Head of caudate nucleus (tissue), 42 donors: Measurements from ENCODE around the gene HIF1AN.

Experiments used
- DNase-seq, 42 donors: peaks; one replicate each; pipeline versions ENCODE4 v3.0.0 to v3.0.0-alpha.2; 2020 to 2021; ENCODE audit warnings: mixed read lengths in 7 of 42
- intact Hi-C: fragments of 100-400 bp; cut with DNase I; formaldehyde crosslinking; loops from one replicate; pipeline ENCODE4 v1.15.0; 2022

HIF1AN gene

GRCh38 chr10:100519311-100520051 is 16.3 kb upstream of the HIF1AN start, which contains the start of gene SEC31B:
SEC31B (minus strand) TSS chr10:100519861; CDS start chr10:100516952, 2,909 bp downstream.
- intact Hi-C loops: no loop called here
- DNase-seq: peak; percentile 20 to 82 (median 56)

GRCh38 chr10:100520811-100521210 is 14.9 kb upstream of the HIF1AN start:
- peak in 4 of 42 donors; percentile 6 to 45 (median 30) for DNase-seq
- intact Hi-C loops: no loop called here

- no peak for DNase-seq
- intact Hi-C loops: no loop called here
Observed at GRCh38 chr10:100522107-100522801, 13.5 kb upstream of the HIF1AN start.

- no peak for DNase-seq
- intact Hi-C loops: no loop called here
Observed at GRCh38 chr10:100522945-100523344, 12.8 kb upstream of the HIF1AN start.

- DNase-seq: no peak
- intact Hi-C loops: no loop called here
Observed at GRCh38 chr10:100524206-100524605, 11.5 kb upstream of the HIF1AN start.

GRCh38 chr10:100524638-100525037 is 11.1 kb upstream of the HIF1AN start:
- DNase-seq: no peak
- intact Hi-C loops: no loop called here

GRCh38 chr10:100528123-100528886 is 7.4 kb upstream of the HIF1AN start:
- DNase-seq: no peak
- intact Hi-C loops: no loop called here

- intact Hi-C loops: no loop called here
Observed at GRCh38 chr10:100528921-100529474, 6.7 kb upstream of the HIF1AN start.

GRCh38 chr10:100529475-100530298 is 6.1 kb upstream of the HIF1AN start, which contains the start of gene NDUFB8:
NDUFB8 (minus strand) TSS chr10:100529871; CDS start chr10:100529851, 20 bp downstream.
- intact Hi-C loops: loop anchor here (10.0 kb wide), 1 partner anchor 245 kb away; the partner anchor contains the start of gene BLOC1S2
- DNase-seq: peak; percentile 77 to 96 (median 92)

More at GRCh38 chr10:100528921-100529474, 6.7 kb upstream of the HIF1AN start:
- peak in 3 of 42 donors; percentile 23 to 40 (median 33) for DNase-seq

GRCh38 chr10:100531761-100532160 is 4.0 kb upstream of the HIF1AN start:
- intact Hi-C loops: loop anchor here (10.0 kb wide), 1 partner anchor 247 kb away; the partner anchor contains the start of gene BLOC1S2
- DNase-seq: no peak

- DNase-seq: no peak
- intact Hi-C loops: loop anchor here (10.0 kb wide), 1 partner anchor 250 kb away; the partner anchor contains the start of gene BLOC1S2
Observed at GRCh38 chr10:100534726-100535125, 1.0 kb upstream of the HIF1AN start.

- intact Hi-C loops: loop anchor here (10.0 kb wide), 1 partner anchor 251 kb away; the partner anchor contains the start of gene BLOC1S2
- no peak for DNase-seq
Observed at GRCh38 chr10:100535338-100535714, 417 bp upstream of the HIF1AN start.

- intact Hi-C loops: loop anchor here (10.0 kb wide), 1 partner anchor 253 kb away; the partner anchor contains the start of gene BLOC1S2
- DNase-seq: no peak
Observed at GRCh38 chr10:100537475-100537874, 1.7 kb downstream of the HIF1AN start.

- no peak for DNase-seq
- intact Hi-C loops: no loop called here
Observed at GRCh38 chr10:100544950-100545349, 9.2 kb downstream of the HIF1AN start.

GRCh38 chr10:100551196-100551595 is 15.5 kb downstream of the HIF1AN start:
- intact Hi-C loops: no loop called here
- no peak for DNase-seq

GRCh38 chr10:100551738-100552137 is 16.0 kb downstream of the HIF1AN start:
- intact Hi-C loops: no loop called here
- no peak for DNase-seq

GRCh38 chr10:100553929-100554328 is 18.2 kb downstream of the HIF1AN start:
- intact Hi-C loops: no loop called here
- DNase-seq: no peak

GRCh38 chr10:100554902-100555301 is 19.2 kb downstream of the HIF1AN start:
- intact Hi-C loops: no loop called here
- DNase-seq: no peak
